Retina (tissue), 1 donor: Measurements from ENCODE around the gene MIF.
"Not testable (repeated sequence)": the region's sequence is repeated elsewhere in the genome, so short reads cannot be mapped to it uniquely, and the experiment has no call there.

Source experiments
- DNase-seq: peaks from one replicate; pipeline ENCODE4 v3.0.0-alpha.2; 2016

MIF gene

GRCh38 chr22:23893945-23894709 is at the start of gene MIF:
Gene MIF (plus strand): TSS chr22:23894383. CDS start chr22:23894475, 92 bp downstream.
- peak; percentile 99 for DNase-seq

GRCh38 chr22:23844739-23845202 is 49.4 kb upstream of the MIF start:
- DNase-seq = no peak

GRCh38 chr22:23845265-23846080 is 48.7 kb upstream of the MIF start:
- DNase-seq = no peak

- no peak for DNase-seq
These were observed 48.1 kb upstream of the MIF start for GRCh38 chr22:23846081-23846469.

- DNase-seq = no peak
These were observed 46.8 kb upstream of the MIF start for GRCh38 chr22:23847310-23847920.

GRCh38 chr22:23847991-23848864 is 46.0 kb upstream of the MIF start:
- DNase-seq = no peak

GRCh38 chr22:23849009-23850006 is 44.9 kb upstream of the MIF start:
- peak; percentile 95 for DNase-seq

- DNase-seq = no peak
These were observed 44.0 kb upstream of the MIF start for GRCh38 chr22:23850136-23850611.

- peak; percentile 87 for DNase-seq
These were observed 37.2 kb upstream of the MIF start for GRCh38 chr22:23856721-23857605.

- DNase-seq = peak; percentile 95
These were observed 36.3 kb upstream of the MIF start, which contains the start of gene SLC2A11 for GRCh38 chr22:23857606-23858483. Gene SLC2A11 (plus strand): TSS chr22:23857875. CDS start chr22:23858000, 125 bp downstream.

- DNase-seq = no peak
These were observed 35.7 kb upstream of the MIF start for GRCh38 chr22:23858484-23858815.

GRCh38 chr22:23859201-23859600 is 35.0 kb upstream of the MIF start:
- DNase-seq = no peak

- DNase-seq = not testable (repeated sequence)
These were observed 34.0 kb upstream of the MIF start for GRCh38 chr22:23860187-23860586.

- DNase-seq = no peak
These were observed 32.1 kb upstream of the MIF start for GRCh38 chr22:23862103-23862502.

- not testable (repeated sequence) for DNase-seq
These were observed 29.6 kb upstream of the MIF start for GRCh38 chr22:23864499-23865154.

GRCh38 chr22:23868580-23868979 is 25.6 kb upstream of the MIF start:
- no peak for DNase-seq

GRCh38 chr22:23874871-23875270 is 19.3 kb upstream of the MIF start:
- no peak for DNase-seq

- no peak for DNase-seq
These were observed 18.4 kb upstream of the MIF start for GRCh38 chr22:23875801-23876200.
